Tibial nerve (tissue), 4 donors: ENCODE results near the gene JOSD2. TPM values are rescaled to one million over a fixed set of nuclear protein-coding genes. Genes with fewer than 3 reads are reported as not detected.
A peak's percentile ranks its signal among the peaks of the same experiment; 100 is the strongest.

Experiments
- DNase-seq, 2 donors: peaks; one replicate each; pipeline ENCODE4 v3.0.0-alpha.2; 2019; ENCODE audit warnings: low spot score in 2 of 2
- H3K27ac ChIP-seq, 4 donors: fragments of 200-600 bp; sonication (generic) in 3 of 4; one replicate each; pipeline ENCODE4 v1.5.1; 2017 to 2019; ENCODE audit warnings: mild to moderate bottlenecking in 1 of 4
- H3K27me3 ChIP-seq, 2 donors: fragments of 200-600 bp; sonication (generic) in 1 of 2; one replicate each; pipeline versions ENCODE4 v1.5.1 to v1.6.0; 2017 to 2019
- H3K36me3 ChIP-seq, 3 donors: fragments of 200-600 bp; sonication (generic); one replicate each; pipeline ENCODE4 v1.5.1; 2018 to 2019
- H3K4me1 ChIP-seq, 4 donors: fragments of 200-600 bp; sonication (generic) in 3 of 4; one replicate each; pipeline ENCODE4 v1.5.1; 2017 to 2019
- H3K4me3 ChIP-seq, 4 donors: fragments of 200-600 bp; sonication (generic) in 3 of 4; one replicate each; pipeline ENCODE4 v1.5.1; 2017 to 2019; ENCODE audit warnings: mild to moderate bottlenecking in 1 of 4, moderate library complexity in 1 of 4
- H3K9me3 ChIP-seq, 4 donors: fragments of 200-600 bp; sonication (generic) in 3 of 4; one replicate each; pipeline ENCODE4 v1.5.1; 2017 to 2019
- EP300 ChIP-seq, 2 donors: sonication (generic); formaldehyde crosslinking; IDR thresholded peaks; one replicate each; pipeline ENCODE4 v1.6.1; 2017; ENCODE audit warnings: antibody characterized with exemption in 2 of 2, mild to moderate bottlenecking in 1 of 2
- POLR2A ChIP-seq, 2 donors: fragments of 450-650 bp; IDR thresholded peaks; one replicate each; pipeline ENCODE4 v1.6.1; 2017; ENCODE audit warnings: antibody characterized with exemption in 2 of 2, mild to moderate bottlenecking in 2 of 2, moderate library complexity in 2 of 2
- WGBS, 2 donors: methylation state at CpG; one replicate each; pipeline ENCODE4 v1.1.5; 2018; 5-methylcytosine and 5-hydroxymethylcytosine counted together
- total RNA-seq, 4 donors: library from RNA; depleted of rRNA; stranded (reverse); fragments of >200 nt; gene quantifications; one replicate each; pipeline ENCODE4 v1.1.0, GENCODE V29; 2016
- TF ChIP-seq, protein P1 (sequence below), 5 experiments: fragments of 200-600 bp in 3 of 5; fragments of 450-650 bp in 2 of 5; sonication (generic) in 3 of 5; IDR thresholded peaks; one replicate each; pipeline ENCODE4 v1.5.1; 2016 to 2019; ENCODE audit warnings: antibody characterized with exemption in 5 of 5, mild to moderate bottlenecking in 3 of 5, moderate library complexity in 2 of 5

JOSD2 gene
- total RNA-seq, 4 donors from 2014 or later = 32.3 to 52.2 (median 38.8) TPM

DNA sequence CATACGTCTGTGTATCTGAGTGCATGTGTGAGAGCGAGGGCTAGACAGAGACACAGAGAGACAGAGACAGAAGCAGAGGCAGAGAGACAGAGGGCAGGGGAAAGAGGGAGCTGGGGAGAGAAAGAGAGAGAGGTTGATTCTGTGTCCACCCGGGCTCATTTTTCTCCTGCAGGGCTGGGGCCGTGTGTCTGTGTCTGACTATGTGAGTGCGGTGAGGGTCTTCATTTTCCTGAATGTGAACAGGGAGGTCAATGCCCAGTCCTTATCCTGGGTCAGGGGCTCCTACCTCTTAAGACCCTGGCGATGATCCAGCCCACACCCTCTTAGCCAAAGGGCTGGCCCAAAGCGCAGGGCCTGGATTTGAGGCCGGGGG, 39.6 kb upstream of the JOSD2 start:
- Histone ChIP-seq H3K27ac (no peak overlapping the region), H3K4me1 (peaks cover 0 to 13% (median 0%) of the 10 kb centered on the region in 4 donors), H3K36me3 (no peaks in the 10 kb centered on the region), H3K9me3 (no peaks in the 10 kb centered on the region), H3K4me3 (peak overlapping the region in 2 of 4 donors; percentile 11 to 41), H3K27me3 (peaks cover 0 to 75% of the 10 kb centered on the region in 2 donors)
- no peak for DNase-seq
- no peak for TF ChIP-seq POLR2A (IDR thresholded peaks at IDR 0.05)
- no peak for TF ChIP-seq EP300 (IDR thresholded peaks at IDR 0.05)
- TF ChIP-seq, protein P1, sequence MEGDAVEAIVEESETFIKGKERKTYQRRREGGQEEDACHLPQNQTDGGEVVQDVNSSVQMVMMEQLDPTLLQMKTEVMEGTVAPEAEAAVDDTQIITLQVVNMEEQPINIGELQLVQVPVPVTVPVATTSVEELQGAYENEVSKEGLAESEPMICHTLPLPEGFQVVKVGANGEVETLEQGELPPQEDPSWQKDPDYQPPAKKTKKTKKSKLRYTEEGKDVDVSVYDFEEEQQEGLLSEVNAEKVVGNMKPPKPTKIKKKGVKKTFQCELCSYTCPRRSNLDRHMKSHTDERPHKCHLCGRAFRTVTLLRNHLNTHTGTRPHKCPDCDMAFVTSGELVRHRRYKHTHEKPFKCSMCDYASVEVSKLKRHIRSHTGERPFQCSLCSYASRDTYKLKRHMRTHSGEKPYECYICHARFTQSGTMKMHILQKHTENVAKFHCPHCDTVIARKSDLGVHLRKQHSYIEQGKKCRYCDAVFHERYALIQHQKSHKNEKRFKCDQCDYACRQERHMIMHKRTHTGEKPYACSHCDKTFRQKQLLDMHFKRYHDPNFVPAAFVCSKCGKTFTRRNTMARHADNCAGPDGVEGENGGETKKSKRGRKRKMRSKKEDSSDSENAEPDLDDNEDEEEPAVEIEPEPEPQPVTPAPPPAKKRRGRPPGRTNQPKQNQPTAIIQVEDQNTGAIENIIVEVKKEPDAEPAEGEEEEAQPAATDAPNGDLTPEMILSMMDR (IDR thresholded peaks at IDR 0.05) = no peak
- WGBS, 2 donors = 35 to 42% methylated on average over 8 of the region's 8 CpGs

- peak overlapping the region in 1 of 4 donors; percentile 41 for H3K4me3 ChIP-seq
- no peaks in the 10 kb centered on the region for H3K9me3 ChIP-seq
- DNase-seq = no peak
- H3K27me3 ChIP-seq = peaks cover 0 to 70% of the 10 kb centered on the region in 2 donors
- H3K27ac ChIP-seq = no peak overlapping the region
- TF ChIP-seq EP300 (IDR thresholded peaks at IDR 0.05) (no peak), POLR2A (IDR thresholded peaks at IDR 0.05) (no peak)
- TF ChIP-seq, protein P1 (IDR thresholded peaks at IDR 0.05) = no peak
- peaks cover 0 to 13% (median 0%) of the 10 kb centered on the region in 4 donors for H3K4me1 ChIP-seq
- H3K36me3 ChIP-seq = no peaks in the 10 kb centered on the region
- WGBS, 2 donors = 52 to 60% methylated on average over 14 to 15 of the region's 17 CpGs
Observed at GRCh38 chr19:50549927-50550593, 39.1 kb upstream of the JOSD2 start.

DNA sequence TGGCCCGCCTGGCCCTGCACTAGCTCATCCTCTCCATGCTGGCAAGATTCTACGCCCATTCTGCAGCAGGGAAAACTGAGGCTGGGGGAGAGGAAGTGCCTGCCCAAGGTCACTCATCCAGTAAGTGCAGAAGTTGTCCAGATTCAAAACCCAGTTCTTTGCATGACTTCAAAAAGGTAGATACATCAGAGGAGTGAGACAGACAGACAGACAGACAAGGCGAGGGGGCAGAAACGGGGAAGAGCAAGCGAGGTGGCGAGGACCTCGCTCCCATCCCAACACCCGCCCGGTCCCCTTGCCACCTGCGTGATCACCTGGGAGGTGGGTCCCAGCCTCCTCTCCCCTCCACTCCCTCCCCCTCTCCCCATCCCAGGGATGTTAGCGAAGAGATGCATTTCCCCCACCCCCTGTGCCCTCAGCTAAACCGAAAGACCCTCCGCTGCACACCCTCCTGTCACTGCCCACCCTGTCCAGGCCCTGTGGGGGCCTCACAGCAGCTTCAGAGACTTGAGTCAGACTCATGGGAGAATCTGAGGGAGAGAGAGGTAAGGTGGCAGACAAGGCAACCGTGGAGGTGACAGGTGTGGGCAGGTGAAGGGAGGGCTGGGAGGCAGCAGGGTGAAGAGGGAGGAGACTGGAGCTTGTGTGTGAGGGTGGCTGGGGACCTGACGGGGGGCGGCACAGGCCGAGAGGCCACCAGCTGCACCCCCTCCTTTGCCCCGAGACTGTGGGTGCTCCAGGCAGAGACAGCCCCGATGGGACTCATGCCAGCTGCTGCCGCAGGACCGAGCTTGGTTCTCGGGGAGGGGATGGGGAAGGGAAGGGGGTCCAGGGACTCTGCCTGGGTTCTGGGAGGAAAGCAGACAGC, 38.3 kb upstream of the JOSD2 start:
- H3K27ac ChIP-seq = no peak overlapping the region
- 82% methylated on average over 22 of the region's 22 CpGs for WGBS, 2 donors
- H3K9me3 ChIP-seq = no peaks in the 10 kb centered on the region
- TF ChIP-seq POLR2A (IDR thresholded peaks at IDR 0.05) = no peak
- no peak for TF ChIP-seq EP300 (IDR thresholded peaks at IDR 0.05)
- TF ChIP-seq, protein P1 (IDR thresholded peaks at IDR 0.05) = no peak
- peaks cover 0 to 13% (median 0%) of the 10 kb centered on the region in 4 donors for H3K4me1 ChIP-seq
- H3K36me3 ChIP-seq = no peaks in the 10 kb centered on the region
- H3K27me3 ChIP-seq = peaks cover 0 to 62% of the 10 kb centered on the region in 2 donors
- no peak for DNase-seq
- H3K4me3 ChIP-seq = no peak overlapping the region

DNA sequence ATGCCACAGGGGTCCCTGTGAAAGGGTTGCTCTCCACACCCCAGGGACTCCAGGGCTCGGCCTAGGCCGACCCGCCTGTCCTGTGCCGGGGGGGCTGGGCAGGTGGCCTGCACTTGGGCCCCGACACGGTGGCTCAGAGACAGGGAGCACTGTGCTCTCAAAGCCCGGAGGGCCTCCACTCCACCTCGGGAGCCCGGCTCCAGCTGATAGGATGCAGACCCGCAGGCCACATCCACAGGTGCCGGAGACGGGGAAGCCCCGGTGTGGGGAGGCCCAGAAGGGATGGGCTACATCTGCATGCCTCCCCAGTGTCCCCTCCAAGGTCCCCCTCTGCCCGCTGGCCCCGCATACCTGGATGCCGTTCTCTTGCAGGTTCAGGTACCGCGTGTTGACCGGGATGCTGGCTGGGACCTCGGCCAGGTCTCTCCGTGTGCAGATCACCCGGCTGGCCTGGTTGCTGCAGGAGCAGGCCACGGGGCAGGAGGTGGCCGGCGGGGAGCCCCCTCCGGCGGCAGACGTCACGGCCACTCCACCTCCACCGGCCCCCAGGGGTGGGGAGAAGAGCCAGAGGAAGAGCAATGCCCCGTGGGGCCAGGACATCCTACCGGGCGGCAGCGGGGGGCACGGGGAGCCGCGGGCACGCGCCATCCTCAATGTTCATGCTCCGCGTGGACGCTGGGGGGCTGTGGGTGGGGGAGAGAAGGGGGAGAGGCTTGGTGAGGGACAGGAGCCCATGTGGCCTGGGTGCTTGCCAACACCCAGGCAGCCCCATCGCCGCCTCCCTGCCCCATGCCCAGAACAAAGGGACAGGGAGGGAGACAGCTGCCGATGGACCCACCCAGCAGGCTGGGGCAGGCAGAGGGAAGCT, 37.4 kb upstream of the JOSD2 start:
- Histone ChIP-seq H3K27me3 (peaks cover 0 to 54% of the 10 kb centered on the region in 2 donors), H3K4me1 (peaks cover 0 to 13% (median 0%) of the 10 kb centered on the region in 4 donors), H3K9me3 (no peaks in the 10 kb centered on the region), H3K4me3 (no peak overlapping the region), H3K27ac (no peak overlapping the region), H3K36me3 (no peaks in the 10 kb centered on the region)
- TF ChIP-seq POLR2A (IDR thresholded peaks at IDR 0.05) (no peak), EP300 (IDR thresholded peaks at IDR 0.05) (no peak)
- TF ChIP-seq, protein P1 (IDR thresholded peaks at IDR 0.05) = no peak
- WGBS, 2 donors = 79 to 81% methylated on average over 15 to 35 of the region's 45 CpGs
- no peak for DNase-seq
